Activated CD8-positive, alpha-beta memory T cell treated with anti-CD3 and anti-CD28 coated beads for 1 hour (primary cell): ENCODE results near the gene TSEN54.

Source experiments
- DNase-seq, 2 donors: peaks; one replicate each; pipeline ENCODE4 v3.0.0-alpha.2; 2020; ENCODE audit warnings: low read depth in 1 of 2; ENCODE audit errors: extremely low read depth in 1 of 2

Gene TSEN54

DNA sequence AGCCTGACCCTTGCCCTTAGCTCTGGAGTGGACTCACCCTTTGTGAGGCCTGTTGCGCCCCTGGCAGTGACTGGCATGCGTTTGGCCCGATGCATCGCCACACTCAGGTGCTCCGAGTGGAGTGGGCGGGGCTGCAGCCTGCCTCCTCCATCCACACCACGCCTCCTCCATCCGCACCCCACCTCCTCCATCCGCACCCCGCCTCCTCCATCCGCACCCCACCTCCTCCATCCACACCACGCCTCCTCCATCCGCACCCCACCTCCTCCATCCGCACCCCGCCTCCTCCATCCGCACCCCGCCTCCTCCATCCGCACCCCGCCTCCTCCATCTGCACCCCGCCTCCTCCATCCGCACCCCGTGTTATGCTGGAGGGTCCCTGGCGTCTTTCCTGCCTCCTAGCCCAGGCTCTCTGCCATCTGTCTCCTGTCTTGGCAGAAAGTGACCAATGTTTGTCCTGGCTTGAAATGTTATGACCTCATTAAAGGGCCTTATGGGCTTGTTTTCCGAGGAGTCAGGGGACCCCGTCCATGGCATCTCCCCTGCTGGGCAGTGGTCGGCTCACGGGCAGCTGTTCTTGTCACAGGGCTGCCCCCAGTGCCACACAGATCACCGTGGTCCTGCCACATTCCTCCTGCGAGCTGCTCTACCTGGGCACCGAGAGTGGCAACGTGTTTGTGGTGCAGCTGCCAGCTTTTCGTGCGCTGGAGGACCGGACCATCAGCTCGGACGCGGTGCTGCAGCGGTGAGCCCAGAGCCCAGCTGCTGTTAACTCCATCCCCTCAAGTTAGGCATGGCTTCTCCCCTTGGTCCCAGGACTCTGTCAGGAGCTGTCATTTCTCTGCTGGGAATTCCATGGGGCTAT is 42.6 kb downstream of the TSEN54 start:
- no peak for DNase-seq

DNA sequence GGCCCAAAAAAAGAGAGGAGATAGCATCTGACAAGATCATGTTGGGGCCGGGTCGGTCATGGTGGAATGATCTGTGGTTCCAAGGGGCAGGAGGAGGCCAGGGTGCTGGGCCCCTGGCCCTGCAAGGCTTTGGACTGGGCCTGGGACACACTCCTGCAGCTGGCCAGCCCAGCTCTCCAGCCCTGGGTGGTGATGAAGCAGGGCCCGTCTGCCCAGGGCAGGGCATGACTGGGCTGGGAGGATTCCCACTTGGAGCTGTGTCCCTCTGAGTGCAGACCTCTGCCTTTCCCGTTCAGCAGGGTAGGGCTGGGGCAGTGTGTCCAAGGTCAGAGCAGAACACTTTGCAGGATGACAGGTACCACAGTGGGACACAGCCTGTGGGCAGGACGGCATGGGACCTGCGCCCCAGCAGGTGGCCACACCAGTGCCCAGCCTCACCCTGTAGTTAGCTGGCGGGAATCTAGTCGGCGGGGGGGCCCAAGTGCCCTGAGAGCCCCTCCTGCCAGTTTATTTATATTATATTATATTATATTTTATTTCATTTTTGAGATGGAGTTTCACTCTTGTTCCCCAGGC is 43.7 kb downstream of the TSEN54 start:
- DNase-seq, result no peak

DNA sequence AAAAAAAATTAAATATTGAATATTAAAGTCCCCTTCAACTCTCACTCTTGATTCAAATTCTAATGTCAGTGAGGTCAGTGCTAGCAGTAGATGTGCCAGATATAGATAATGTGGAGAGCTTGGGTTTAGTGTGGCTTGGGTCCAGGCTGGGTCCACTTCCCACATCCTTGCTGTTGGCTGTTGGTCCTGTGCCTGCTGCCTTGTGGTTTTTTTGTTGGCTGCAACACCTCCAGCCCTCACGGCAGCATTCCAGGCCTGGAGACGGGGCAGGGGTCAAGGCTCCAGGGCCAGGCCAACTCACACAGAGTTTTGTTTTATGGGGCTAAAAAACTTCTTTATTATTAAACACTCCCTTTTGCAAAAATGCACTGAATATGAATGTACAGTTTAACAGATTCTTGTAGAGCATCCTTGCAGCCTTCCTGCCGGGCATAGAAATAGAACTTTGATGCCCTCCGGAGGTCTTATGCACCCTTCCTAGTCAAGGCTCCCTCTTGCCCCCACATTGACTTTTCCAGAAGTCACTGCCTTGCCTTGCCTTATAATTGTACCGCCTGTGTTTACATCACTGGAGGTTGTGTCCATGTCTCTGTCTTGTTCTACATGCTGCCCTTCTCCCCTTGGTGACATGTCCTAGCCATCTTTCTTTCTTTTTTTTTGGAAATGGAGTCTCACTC is 45.7 kb downstream of the TSEN54 start:
- DNase-seq, result no peak

DNA sequence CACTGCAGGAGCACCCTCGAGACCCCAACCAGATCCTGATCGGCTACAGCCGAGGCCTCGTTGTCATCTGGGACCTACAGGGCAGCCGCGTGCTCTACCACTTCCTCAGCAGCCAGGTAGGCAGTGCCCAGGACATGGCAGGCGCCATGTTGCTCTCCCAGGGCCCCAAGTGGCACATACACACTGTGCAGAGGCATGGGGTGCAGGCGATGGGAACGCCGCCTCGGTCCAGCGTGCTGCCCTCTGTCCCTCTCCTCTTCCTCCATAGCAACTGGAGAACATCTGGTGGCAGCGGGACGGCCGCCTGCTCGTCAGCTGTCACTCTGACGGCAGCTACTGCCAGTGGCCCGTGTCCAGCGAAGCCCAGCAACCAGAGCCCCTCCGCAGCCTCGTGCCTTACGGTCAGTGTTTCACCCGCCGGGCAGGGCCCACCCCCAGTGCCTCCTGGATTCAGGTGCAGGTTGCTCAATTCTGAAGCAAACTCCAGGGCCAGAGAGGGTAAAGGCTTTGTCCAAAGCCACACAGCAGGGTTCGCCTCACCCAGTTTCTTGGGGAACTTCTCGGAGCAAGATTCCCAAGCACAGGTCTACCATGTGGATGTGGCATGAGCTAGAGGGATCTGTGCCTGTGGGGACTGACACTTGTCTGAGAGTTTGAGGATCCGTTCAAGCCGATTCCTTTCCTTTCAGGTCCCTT is 46.9 kb downstream of the TSEN54 start:
- no peak for DNase-seq

DNA sequence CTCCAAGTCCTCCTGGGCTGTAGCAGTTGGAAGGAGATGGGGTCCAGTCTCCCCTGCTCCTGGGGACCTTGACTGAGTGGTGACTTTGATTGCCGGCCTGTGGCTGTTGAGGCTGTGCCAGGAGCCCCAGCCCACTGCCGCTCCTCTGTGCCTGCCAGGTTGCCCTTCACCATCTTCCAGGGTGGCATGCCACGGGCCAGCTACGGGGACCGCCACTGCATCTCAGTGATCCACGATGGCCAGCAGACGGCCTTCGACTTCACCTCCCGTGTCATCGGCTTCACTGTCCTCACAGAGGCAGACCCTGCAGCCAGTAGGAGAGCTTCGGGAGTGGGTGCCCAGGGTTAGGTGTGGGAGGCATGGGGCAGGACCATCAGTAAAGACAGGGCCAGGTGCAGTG is 47.9 kb downstream of the TSEN54 start:
- DNase-seq, result no peak

DNA sequence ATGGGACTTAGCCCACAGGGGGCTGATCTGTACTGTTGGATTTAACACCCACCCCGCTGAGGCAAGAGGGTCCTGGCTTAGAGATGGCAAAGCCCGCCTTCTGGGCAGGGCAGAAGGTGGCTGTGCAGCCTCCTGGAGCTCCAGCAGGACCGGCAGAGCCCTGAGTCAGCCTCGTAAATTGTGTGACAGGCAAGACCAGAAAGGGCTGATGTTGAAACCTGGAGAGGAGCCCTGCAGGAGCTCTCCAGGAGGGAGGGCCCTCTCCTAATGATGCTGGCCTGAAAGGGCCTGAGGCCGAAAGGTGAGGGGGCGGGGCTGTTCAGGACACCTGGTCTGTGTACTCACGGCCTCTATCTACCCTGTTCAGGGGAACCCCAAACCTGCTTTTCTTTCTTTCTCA is 48.7 kb downstream of the TSEN54 start:
- DNase-seq, result no peak

DNA sequence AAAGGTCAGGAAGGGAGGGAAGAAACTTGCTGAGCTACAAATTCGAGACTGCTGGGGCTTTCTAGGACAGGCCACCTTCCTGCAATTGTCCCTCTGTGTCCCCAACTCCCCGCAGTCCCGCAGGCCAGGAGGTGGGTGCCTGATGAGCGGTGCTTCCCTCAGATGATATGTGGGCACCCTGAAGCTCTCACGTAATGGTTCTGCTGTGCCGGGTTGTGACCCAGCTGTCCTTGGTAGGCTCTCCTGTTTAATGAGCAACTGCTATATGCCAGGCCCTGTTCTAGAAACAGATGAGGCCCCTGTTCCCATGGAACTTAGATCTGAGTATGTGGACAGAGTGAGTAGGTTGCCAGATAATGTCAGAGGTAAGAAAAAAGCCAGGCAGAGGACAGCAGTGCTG is 49.3 kb downstream of the TSEN54 start:
- no peak for DNase-seq

DNA sequence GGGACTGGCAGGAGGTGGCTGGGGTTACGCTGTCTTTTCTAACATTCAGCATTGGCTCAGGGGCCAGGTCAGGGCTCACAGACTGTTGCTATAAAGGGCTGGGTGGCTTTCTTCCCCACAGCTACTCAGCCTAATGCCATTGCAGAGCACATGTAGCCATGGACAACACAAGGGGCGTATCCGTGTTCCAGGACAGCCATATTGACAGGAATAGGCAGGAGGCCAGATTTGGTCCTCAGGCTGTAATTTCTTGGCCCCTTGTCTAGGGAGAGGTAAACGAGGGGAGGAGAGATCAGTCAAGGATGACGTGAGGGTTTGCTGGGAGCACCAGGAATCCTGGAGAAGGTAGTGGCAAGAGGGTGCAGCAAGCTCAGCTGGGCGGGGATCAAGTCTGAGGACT is 50.1 kb downstream of the TSEN54 start:
- DNase-seq, result no peak

DNA sequence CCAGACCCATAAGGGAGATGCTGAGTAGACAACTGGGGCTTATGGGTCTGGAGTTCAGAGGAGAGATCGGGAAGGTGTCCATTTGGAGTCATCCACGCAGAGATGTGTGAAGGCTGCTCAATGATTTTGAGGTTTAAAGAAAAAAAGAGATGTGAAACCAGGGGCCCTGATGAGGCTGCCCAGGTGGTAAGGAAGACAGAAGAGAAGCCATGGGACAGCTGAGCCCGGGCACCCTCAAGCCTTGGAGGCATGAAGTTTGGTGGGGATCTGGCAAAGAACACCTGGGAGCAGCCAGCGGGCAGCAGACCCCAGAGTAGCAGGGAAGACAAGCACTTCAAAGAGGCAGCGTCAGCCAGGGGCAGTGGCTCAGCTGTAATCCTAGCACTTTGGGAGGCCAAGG is 50.5 kb downstream of the TSEN54 start:
- no peak for DNase-seq

DNA sequence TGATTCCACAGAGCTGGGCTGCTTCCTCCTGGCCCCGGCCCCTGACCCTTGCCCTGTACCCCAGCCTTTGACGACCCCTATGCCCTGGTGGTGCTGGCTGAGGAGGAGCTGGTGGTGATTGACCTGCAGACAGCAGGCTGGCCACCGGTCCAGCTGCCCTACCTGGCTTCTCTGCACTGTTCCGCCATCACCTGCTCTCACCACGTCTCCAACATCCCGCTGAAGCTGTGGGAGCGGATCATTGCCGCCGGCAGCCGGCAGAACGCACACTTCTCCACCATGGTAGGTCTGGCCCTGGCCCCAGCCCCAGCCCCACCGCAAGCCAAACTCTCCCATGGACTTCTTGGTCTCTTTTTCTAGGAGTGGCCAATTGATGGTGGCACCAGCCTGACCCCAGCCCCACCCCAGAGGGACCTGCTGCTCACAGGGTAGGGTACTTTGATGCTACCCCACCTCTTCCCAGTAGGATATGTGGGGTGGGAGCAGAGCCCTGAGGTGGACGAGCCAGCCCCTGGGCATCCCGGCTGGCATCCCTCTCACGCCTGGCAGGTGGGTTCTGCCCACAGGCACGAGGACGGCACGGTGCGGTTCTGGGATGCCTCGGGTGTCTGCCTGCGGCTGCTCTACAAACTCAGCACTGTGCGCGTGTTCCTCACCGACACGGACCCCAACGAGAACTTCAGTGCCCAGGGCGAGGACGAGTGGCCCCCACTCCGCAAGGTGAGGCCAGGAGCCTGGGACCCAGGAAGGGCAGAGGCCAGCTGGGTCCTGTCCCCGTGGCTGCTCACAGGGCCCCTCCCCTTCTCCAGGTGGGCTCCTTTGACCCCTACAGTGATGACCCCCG is 52.3 kb downstream of the TSEN54 start:
- DNase-seq, result no peak

DNA sequence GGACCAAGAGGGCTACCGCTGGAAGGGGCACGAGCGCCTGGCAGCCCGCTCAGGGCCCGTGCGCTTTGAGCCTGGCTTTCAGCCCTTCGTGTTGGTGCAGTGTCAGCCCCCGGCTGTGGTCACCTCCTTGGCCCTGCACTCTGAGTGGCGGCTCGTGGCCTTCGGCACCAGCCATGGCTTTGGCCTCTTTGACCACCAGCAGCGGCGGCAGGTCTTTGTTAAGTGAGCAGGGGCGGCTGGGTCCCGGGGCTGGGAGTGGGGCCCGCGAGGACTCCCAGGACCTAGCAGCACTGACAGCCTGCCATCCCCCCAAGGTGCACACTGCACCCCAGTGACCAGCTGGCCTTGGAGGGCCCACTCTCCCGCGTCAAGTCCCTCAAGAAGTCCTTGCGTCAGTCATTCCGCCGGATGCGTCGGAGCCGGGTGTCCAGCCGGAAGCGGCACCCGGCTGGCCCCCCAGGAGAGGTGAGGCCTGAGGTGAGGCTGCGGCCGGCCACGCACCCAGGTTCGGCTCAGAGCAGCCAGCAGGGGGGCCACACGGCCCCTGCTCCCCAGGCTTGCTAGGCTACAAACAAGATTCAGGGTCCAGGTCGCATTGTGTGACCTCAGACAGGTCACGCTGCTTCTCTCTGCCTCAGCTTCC is 53.8 kb downstream of the TSEN54 start:
- DNase-seq, result no peak

DNA sequence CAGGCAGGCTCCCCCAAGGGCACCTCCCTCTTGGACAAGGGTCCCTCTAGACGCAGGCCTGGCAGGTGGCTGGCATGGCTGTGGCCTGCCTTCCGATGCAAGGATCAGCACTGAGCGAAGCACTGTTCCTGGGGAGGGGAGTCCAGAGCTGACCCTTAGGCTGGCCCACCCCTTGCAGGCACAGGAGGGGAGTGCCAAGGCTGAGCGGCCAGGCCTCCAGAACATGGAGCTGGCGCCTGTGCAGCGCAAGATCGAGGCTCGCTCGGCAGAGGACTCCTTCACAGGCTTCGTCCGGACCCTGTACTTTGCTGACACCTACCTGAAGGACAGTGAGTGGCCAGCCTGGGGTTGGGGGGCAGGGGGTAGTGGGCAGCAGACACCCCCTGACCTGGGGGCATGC is 54.4 kb downstream of the TSEN54 start:
- no peak for DNase-seq

DNA sequence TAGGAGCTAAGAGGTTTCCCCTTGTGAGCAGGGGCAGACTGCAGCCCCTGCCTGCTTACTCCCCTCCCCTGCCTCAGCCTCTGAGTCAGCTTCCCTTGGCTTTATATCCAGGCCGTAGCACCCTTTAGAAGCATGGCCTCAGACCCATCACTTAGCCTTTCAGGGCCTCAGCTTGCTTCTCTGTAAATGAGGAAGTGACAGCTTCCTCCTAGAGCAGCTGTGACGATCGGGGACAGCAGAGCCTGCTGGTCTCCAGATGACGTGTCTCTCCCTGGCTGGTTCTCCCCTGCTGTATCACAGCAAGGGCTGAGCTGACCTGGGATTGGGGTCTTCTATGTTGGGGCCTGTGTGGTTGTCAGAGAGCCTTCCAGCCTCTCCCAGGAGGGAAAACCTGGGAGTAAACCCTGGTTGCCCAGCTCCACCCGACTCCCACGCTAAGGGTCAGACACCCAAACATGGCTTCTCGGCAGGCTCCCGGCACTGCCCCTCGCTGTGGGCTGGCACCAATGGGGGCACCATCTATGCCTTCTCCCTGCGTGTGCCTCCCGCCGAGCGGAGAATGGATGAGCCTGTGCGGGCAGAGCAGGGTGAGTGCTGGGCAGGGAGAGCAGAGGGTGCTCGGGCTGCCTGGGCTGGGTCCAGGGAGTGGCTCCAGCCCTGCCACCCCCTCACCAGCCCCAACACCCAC is 55.0 kb downstream of the TSEN54 start:
- no peak for DNase-seq

DNA sequence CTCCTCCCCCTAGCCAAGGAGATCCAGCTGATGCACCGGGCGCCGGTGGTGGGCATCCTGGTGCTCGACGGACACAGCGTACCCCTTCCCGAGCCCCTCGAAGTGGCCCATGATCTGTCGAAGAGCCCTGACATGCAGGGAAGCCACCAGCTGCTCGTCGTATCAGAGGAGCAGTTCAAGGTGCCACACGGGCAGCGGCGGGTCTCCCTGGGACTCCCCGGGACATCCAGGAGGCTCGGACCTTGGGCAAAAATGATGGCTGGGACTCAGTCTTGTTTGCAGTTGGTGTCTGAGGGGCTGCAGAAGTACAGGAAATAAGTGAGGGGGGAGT is 55.5 kb downstream of the TSEN54 start:
- no peak for DNase-seq

DNA sequence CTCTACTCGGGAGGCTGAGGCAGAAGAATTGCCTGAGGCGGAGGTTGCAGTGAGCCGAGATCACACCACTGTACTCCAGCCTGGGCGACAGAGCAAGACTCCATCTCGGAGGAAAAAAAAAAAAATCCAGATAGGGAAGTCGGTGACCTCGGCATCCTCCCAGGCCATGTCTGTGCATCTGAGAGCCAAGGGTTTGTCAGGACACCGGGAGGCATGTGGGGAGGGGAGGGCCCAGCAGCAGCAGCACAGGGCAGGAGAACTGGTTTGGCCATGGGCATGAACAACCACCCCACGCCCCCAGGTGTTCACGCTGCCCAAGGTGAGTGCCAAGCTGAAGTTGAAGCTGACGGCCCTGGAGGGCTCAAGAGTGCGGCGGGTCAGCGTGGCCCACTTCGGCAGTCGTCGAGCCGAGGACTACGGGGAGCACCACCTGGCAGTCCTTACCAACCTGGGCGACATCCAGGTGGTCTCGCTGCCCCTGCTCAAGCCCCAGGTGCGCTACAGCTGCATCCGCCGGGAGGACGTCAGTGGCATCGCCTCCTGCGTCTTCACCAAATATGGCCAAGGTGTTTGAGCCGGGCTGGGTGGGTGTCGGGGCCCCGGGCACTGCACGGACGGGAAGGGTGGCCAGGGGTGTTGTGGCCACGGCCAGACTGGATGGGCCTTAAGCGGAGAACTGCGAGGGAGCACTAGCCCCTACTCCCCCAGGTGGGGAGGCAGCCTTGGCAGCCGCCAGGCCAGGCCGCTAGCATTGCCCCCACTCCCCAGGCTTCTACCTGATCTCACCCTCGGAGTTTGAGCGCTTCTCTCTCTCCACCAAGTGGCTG is 56.6 kb downstream of the TSEN54 start:
- DNase-seq, result no peak

DNA sequence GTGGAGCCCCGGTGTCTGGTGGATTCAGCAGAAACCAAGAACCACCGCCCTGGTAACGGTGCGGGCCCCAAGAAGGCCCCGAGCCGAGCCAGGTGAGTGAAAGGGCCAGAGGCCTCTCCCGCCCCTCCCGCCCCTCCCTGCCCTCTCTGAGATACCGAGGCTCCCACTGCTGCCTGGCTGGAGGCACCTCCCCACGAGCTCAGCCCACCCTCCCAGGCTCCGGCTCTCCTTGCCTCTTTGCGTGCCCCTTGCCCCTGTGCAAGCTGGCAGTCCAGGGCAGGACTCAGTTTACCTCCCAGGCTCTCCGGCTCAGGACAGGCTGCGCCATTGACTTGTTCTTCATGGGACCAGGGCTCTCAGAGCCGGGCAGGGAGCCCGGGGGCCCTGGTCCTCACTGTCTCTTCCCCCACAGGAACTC is 57.2 kb downstream of the TSEN54 start:
- DNase-seq, result no peak

DNA sequence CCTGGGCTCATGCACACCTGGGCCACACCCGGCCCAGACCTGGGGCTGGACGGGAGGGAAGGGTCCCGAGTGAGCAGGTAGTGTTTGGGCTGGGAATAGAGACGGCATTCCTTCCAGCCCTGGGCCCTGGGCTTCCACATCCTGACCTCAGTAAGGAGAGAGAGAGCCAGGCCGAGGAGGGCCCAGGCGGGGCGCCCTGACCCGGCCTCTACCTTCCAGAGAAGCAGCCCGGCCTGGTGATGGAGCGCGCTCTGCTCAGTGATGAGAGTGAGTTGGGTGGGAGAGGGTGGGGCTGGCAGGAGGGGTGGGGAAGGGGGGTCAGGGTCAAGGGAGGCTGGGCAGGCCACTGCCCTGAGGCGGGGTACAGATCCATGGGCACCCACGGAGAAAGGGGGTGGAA is 57.7 kb downstream of the TSEN54 start:
- DNase-seq, result no peak
